Upper lobe of left lung (tissue), 4 donors: ENCODE data around the gene INMT.

Experiments
- CTCF ChIP-seq, 6 experiments: fragments of 450-650 bp in 4 of 6; fragments of 200-600 bp in 2 of 6; sonication (generic) in 2 of 6; IDR thresholded peaks; one replicate each; pipeline ENCODE4 v1.5.1; 2016 to 2019; ENCODE audit warnings: antibody characterized with exemption in 6 of 6
- EP300 ChIP-seq, 4 donors: sonication (generic); formaldehyde crosslinking; IDR thresholded peaks; one replicate each; pipeline ENCODE4 v1.5.1; 2017; ENCODE audit warnings: antibody characterized with exemption in 4 of 4, control low read depth in 2 of 4
- POLR2A ChIP-seq, 4 donors: fragments of 450-650 bp; IDR thresholded peaks; one replicate each; pipeline ENCODE4 v1.5.1; 2016 to 2017; ENCODE audit warnings: antibody characterized with exemption in 4 of 4, mild to moderate bottlenecking in 2 of 4
- POLR2AphosphoS5 ChIP-seq, 2 donors: sonication (generic); formaldehyde crosslinking; IDR thresholded peaks; one replicate each; pipeline ENCODE4 v1.5.1; 2017; ENCODE audit warnings: antibody characterized with exemption in 2 of 2

GRCh38 chr7:30726296-30727006 is 25.5 kb upstream of the INMT start:
- TF ChIP-seq POLR2A (IDR thresholded peaks at IDR 0.05), result no peak
- no peak for TF ChIP-seq CTCF (IDR thresholded peaks at IDR 0.05)
- TF ChIP-seq POLR2AphosphoS5 (IDR thresholded peaks at IDR 0.05), result no peak
- TF ChIP-seq EP300 (IDR thresholded peaks at IDR 0.05), result no peak
